Measurements from ENCODE around the gene VAPA.

Gene VAPA

DNA sequence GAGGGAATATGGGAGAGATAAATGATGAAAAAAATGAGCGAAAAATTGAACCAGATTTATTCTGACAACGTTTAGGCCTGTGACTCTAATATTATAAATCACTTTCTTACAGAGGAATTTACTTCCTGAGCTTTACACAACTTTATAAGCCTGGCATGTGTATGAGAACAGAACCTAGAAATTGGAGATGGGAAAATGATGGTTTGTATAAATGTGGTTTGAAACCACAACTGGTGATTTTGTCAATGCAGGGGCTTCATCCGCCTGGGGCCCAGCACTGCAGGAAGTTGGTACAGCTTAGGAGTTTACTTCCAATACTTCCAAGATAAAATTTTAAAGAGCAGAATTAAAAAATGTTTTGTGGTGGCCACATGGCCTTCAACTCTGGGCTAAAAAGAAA is 82.3 kb downstream of the VAPA start:
- DNase-seq (ENCODE audit: low read depth in 1 of 2, low spot score in 1 of 2), result no peak

DNA sequence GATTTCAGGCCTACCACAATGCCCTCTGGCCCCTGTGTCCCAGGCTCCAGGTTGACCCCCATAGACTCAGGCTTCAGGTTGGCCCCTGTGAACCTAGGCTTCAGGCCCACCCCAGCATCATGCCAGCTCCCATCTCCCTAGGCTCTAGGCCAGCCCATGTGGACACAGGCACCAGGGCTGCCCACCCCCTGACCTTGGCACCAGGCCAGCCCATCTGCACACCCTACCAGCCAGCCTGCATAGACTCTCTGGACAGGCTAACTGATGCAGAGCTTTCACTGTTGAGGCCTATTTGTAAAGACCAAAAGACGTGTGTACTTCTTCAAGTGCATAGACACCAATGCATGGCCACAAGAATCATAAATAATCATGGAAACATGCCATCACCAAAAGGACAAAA is 83.9 kb downstream of the VAPA start:
- DNase-seq (ENCODE audit: low read depth in 1 of 2, low spot score in 1 of 2), result no peak

DNA sequence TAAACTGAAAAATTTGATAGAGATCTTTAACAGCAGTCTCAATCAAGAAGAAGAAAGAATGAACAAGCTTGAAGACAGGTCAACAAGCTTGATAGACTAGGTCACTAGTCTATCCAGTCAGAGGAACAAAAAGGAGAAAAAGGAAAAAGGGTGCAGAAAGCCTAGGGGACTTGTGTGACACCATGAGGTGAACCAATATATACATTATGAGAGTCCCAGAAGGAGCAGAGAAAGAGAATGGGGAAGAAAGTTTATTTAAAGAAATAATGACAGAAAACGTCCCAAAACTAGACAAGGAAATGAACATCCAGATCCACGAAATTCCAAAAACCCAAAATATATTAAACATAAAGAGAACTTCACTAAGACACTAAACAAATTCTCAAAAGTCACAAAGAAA is 84.5 kb downstream of the VAPA start:
- DNase-seq (ENCODE audit: low read depth in 1 of 2, low spot score in 1 of 2), result no peak

- DNase-seq (ENCODE audit: low read depth in 1 of 2, low spot score in 1 of 2), result no peak
These were observed 88.5 kb downstream of the VAPA start for GRCh38 chr18:10002280-10002679.

DNA sequence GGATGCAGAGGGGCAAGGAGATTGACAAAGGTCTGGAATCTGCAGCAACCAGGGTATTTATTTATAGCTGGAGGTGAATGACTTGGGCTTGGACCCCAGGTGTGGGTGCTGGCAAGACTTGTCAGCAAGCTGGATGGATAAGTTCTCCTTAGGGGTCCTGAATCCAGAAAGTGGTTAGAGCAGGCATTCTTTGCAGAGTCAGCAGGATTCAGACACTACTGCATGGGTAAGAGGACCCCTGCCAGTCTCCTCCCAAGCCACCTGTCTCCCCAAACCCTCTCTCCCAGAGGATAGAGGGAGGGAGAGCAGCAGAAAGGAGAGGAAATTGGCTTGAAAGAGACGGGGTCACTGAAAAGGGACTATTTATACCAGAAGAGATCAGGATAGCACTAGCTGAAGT is 89.5 kb downstream of the VAPA start:
- DNase-seq (ENCODE audit: low read depth in 1 of 2, low spot score in 1 of 2), result no peak

- no peak for DNase-seq (ENCODE audit: low read depth in 1 of 2, low spot score in 1 of 2)
These were observed 90.0 kb downstream of the VAPA start for GRCh38 chr18:10003866-10004265.

GRCh38 chr18:10006311-10006893 is 92.6 kb downstream of the VAPA start:
- DNase-seq (ENCODE audit: low read depth in 1 of 2, low spot score in 1 of 2), result no peak

DNA sequence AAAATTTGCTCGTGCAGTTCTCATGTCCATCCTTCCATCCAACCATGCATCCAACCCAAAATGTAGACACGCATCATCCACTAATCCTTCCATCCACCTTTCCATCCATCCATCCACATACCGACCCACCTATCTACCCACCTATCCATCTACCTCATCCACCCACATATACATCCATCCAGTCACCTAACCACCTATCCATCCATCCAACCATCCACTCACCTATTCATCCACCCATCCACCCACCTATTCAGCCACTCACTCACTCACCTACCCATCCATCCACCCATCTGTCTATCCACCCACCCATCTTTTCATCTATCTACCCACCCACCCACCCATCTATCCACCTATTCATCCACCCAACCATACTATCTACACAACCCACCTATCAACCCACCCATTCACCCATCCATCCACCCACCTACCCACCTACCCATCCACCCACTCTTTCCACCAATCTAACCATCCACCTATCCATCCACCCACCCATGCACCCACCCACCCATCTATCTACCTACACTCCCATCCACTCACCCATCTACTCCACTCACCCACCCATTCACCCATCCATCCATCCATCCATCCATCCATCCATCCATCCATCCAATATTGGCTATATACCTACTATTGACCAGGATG is 94.3 kb downstream of the VAPA start:
- no peak for DNase-seq (ENCODE audit: low read depth in 1 of 2, low spot score in 1 of 2)
